SK-N-SH (cell line): Measurements from ENCODE around the gene LRIG1.

Experiments
- CHD2 ChIP-seq: fragments of 150-350 bp; IDR thresholded peaks from 2 replicates; pipeline ENCODE4 v1.6.1; 2018; ENCODE audit warnings: low read length; ENCODE audit not compliant: partially characterized antibody
- CTCF ChIP-seq: fragments of 200-600 bp; sonication (generic); IDR thresholded peaks from 2 replicates; pipeline ENCODE4 v1.6.1; 2017; ENCODE audit warnings: antibody characterized with exemption, mild to moderate bottlenecking, moderate library complexity
- EZH2phosphoT487 ChIP-seq: fragments of 200-600 bp; sonication (generic); IDR thresholded peaks from 2 replicates; pipeline ENCODE4 v1.6.1; 2017; ENCODE audit warnings: low read depth, mixed run types, mild to moderate bottlenecking, antibody characterized with exemption, moderate library complexity, borderline replicate concordance
- FOSL2 ChIP-seq: IDR thresholded peaks from 2 replicates; pipeline ENCODE4 v1.4.0; 2012; ENCODE audit warnings: low read depth, mild to moderate bottlenecking, moderate library complexity, borderline replicate concordance
- MAX ChIP-seq: IDR thresholded peaks from 2 replicates; pipeline ENCODE4 v1.4.0; 2012; ENCODE audit warnings: low read depth
- NFIC ChIP-seq: IDR thresholded peaks from 2 replicates; pipeline ENCODE4 v1.4.0; 2012; ENCODE audit warnings: borderline replicate concordance
- POLR2AphosphoS5 ChIP-seq: IDR thresholded peaks from 2 replicates; pipeline ENCODE4 v1.6.1; 2012; ENCODE audit warnings: low read depth, low read length

DNA sequence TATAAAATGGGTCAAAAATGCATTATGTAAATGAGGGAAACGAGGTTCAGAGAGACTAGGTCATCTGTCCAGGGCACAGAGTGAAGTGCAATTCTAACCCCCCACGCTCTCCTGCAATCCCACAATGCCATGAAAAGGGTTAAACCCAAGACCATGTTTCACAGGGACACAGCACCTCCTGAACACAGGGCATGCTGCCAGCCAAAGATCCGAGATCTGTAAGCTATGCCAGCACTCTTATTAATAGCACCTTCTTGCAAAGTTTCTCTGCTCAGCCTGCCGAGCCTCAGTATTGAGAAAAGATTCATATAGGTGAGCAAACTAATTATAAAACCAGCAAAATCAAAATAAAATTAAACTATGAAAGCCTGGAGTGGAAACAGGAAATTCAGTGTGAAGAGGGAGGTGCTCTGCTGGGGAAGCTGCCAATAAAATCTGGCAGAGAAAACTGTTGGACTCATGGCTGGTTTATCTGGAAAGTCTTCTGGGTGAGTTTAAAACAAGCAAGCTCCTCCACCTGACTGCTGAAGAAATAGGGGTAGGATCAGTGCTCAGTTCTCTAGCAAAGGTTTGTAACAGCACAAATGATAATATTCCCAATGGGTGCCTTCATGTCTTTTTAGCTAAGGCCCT lies 50.3 kb downstream of the LRIG1 start:
- TF ChIP-seq CTCF (no peak), MAX (0 out of 2 replicates have a peak, but pooled peaks have one; percentile 11), EZH2phosphoT487 (no peak), NFIC (peak; percentile 50), POLR2AphosphoS5 (no peak), CHD2 (no peak), FOSL2 (no peak)
